Vagina (tissue), 2 donors: Measurements from ENCODE around the gene IER5L. TPM values are rescaled to one million over a fixed set of nuclear protein-coding genes. Genes with fewer than 3 reads are reported as not detected.

Experiments used
- DNase-seq, 2 donors: peaks; one replicate each; pipeline ENCODE4 v3.0.0-alpha.2; 2017; ENCODE audit errors: extremely low spot score in 2 of 2
- H3K27ac ChIP-seq: fragments of 200-600 bp; sonication (generic); one replicate; pipeline ENCODE4 v1.5.1; 2019
- H3K27me3 ChIP-seq: fragments of 200-600 bp; sonication (generic); one replicate; pipeline ENCODE4 v1.5.1; 2019
- H3K36me3 ChIP-seq, 2 donors: fragments of 200-600 bp; sonication (generic); one replicate each; pipeline ENCODE4 v1.5.1; 2017 to 2019
- H3K4me1 ChIP-seq: fragments of 200-600 bp; sonication (generic); one replicate; pipeline ENCODE4 v1.5.1; 2019
- H3K4me3 ChIP-seq, 2 donors: fragments of 200-600 bp; sonication (generic); 1 replicate in 1 of 2; 2 replicates in 1 of 2; pipeline ENCODE4 v1.5.1; 2016 to 2019
- H3K9me3 ChIP-seq: fragments of 200-600 bp; sonication (generic); one replicate; pipeline ENCODE4 v1.5.1; 2019
- CTCF ChIP-seq, 3 experiments: fragments of 450-650 bp in 2 of 3; fragments of 200-600 bp in 1 of 3; sonication (generic) in 1 of 3; IDR thresholded peaks; one replicate each; pipeline ENCODE4 v1.5.1; 2017 to 2019; ENCODE audit warnings: antibody characterized with exemption in 3 of 3, mild to moderate bottlenecking in 2 of 3, moderate library complexity in 2 of 3
- POLR2A ChIP-seq, 2 donors: fragments of 450-650 bp; IDR thresholded peaks; one replicate each; pipeline ENCODE4 v1.6.1; 2017; ENCODE audit warnings: antibody characterized with exemption in 2 of 2, mild to moderate bottlenecking in 2 of 2, moderate library complexity in 2 of 2
- POLR2AphosphoS5 ChIP-seq, 2 donors: sonication (generic); formaldehyde crosslinking; IDR thresholded peaks; one replicate each; pipeline ENCODE4 v1.9.0; 2017; ENCODE audit warnings: antibody characterized with exemption in 2 of 2, mild to moderate bottlenecking in 2 of 2, low read depth in 1 of 2; ENCODE audit not compliant: insufficient read depth in 1 of 2
- intact Hi-C: fragments of 100-400 bp; cut with DNase I; formaldehyde crosslinking; loops from one replicate; pipeline ENCODE4 v1.15.1; 2023
- total RNA-seq: library from RNA; depleted of rRNA; stranded (reverse); fragments of >200 nt; gene quantifications from one replicate; pipeline ENCODE4 v1.2.3, GENCODE V29; 2016

IER5L gene
- total RNA-seq, 1 donor from 2014 or later, result 34.4 TPM

- H3K4me1 ChIP-seq, result peaks cover 30% of the 10 kb centered on the region
- intact Hi-C loops, result no loop called here
- H3K36me3 ChIP-seq, result no peaks in the 10 kb centered on the region
- H3K27ac ChIP-seq, result no peak overlapping the region
- no peak for DNase-seq
- no peak overlapping the region for H3K4me3 ChIP-seq
- no peaks in the 10 kb centered on the region for H3K9me3 ChIP-seq
- no peaks in the 10 kb centered on the region for H3K27me3 ChIP-seq
- TF ChIP-seq CTCF (IDR thresholded peaks at IDR 0.05) (no peak), POLR2A (IDR thresholded peaks at IDR 0.05) (no peak), POLR2AphosphoS5 (IDR thresholded peaks at IDR 0.05; ENCODE audit: insufficient read depth in 1 of 2, low read depth in 1 of 2) (no peak)
Observed at GRCh38 chr9:129221233-129221632, 43.2 kb upstream of the IER5L start.

- no peak overlapping the region for H3K4me3 ChIP-seq
- H3K27ac ChIP-seq, result no peak overlapping the region
- H3K9me3 ChIP-seq, result no peaks in the 10 kb centered on the region
- DNase-seq, result no peak
- intact Hi-C loops, result no loop called here
- no peak for TF ChIP-seq CTCF (IDR thresholded peaks at IDR 0.05)
- no peak for TF ChIP-seq POLR2A (IDR thresholded peaks at IDR 0.05)
- TF ChIP-seq POLR2AphosphoS5 (IDR thresholded peaks at IDR 0.05; ENCODE audit: insufficient read depth in 1 of 2, low read depth in 1 of 2), result no peak
- peaks cover 25% of the 10 kb centered on the region for H3K4me1 ChIP-seq
- H3K27me3 ChIP-seq, result no peaks in the 10 kb centered on the region
- H3K36me3 ChIP-seq, result no peaks in the 10 kb centered on the region
Observed at GRCh38 chr9:129220771-129221170, 42.7 kb upstream of the IER5L start.

- no peak for DNase-seq
- no peaks in the 10 kb centered on the region for H3K9me3 ChIP-seq
- no peak overlapping the region for H3K27ac ChIP-seq
- H3K27me3 ChIP-seq, result no peaks in the 10 kb centered on the region
- H3K4me1 ChIP-seq, result peaks cover 10% of the 10 kb centered on the region
- no peak overlapping the region for H3K4me3 ChIP-seq
- H3K36me3 ChIP-seq, result no peaks in the 10 kb centered on the region
- intact Hi-C loops, result no loop called here
- TF ChIP-seq POLR2AphosphoS5 (IDR thresholded peaks at IDR 0.05; ENCODE audit: insufficient read depth in 1 of 2, low read depth in 1 of 2), result no peak
- TF ChIP-seq POLR2A (IDR thresholded peaks at IDR 0.05), result no peak
- no peak for TF ChIP-seq CTCF (IDR thresholded peaks at IDR 0.05)
Observed at GRCh38 chr9:129218918-129219317, 40.9 kb upstream of the IER5L start.

- TF ChIP-seq POLR2A (IDR thresholded peaks at IDR 0.05) (no peak), POLR2AphosphoS5 (IDR thresholded peaks at IDR 0.05; ENCODE audit: insufficient read depth in 1 of 2, low read depth in 1 of 2) (no peak), CTCF (IDR thresholded peaks at IDR 0.05) (no peak)
- no peak for DNase-seq
- Histone ChIP-seq H3K36me3 (no peaks in the 10 kb centered on the region), H3K9me3 (no peaks in the 10 kb centered on the region), H3K27me3 (no peaks in the 10 kb centered on the region), H3K4me1 (peaks cover 5% of the 10 kb centered on the region), H3K27ac (no peak overlapping the region), H3K4me3 (no peak overlapping the region)
- intact Hi-C loops, result no loop called here
Observed at GRCh38 chr9:129218272-129218625, 40.2 kb upstream of the IER5L start.

- no peak overlapping the region for H3K27ac ChIP-seq
- no peak for TF ChIP-seq POLR2A (IDR thresholded peaks at IDR 0.05)
- no peak for TF ChIP-seq CTCF (IDR thresholded peaks at IDR 0.05)
- TF ChIP-seq POLR2AphosphoS5 (IDR thresholded peaks at IDR 0.05; ENCODE audit: insufficient read depth in 1 of 2, low read depth in 1 of 2), result no peak
- H3K36me3 ChIP-seq, result no peaks in the 10 kb centered on the region
- H3K27me3 ChIP-seq, result no peaks in the 10 kb centered on the region
- intact Hi-C loops, result no loop called here
- no peak overlapping the region for H3K4me3 ChIP-seq
- peaks cover 5% of the 10 kb centered on the region for H3K4me1 ChIP-seq
- DNase-seq, result no peak
- no peaks in the 10 kb centered on the region for H3K9me3 ChIP-seq
Observed at GRCh38 chr9:129213551-129213950, 35.5 kb upstream of the IER5L start.
